GM23338 (cell line): ENCODE results near the gene FAM83F. TPM values are rescaled to one million over a fixed set of nuclear protein-coding genes. Genes with fewer than 3 reads are reported as not detected.

Source experiments
- ATAC-seq: fragments of 200-7000 bp; cut with Tn5 transposase; 3 replicates; pipeline ENCODE4 v1.9.1; 2020
- DNase-seq: peaks from one replicate; pipeline ENCODE4 v3.0.0-alpha.2; 2015; ENCODE audit warnings: low spot score
- H2AFZ ChIP-seq: fragments of 200-600 bp; sonication (generic); 2 replicates; pipeline ENCODE4 v1.8.0; 2016; ENCODE audit warnings: antibody characterized with exemption, mild to moderate bottlenecking, moderate library complexity
- H3F3A ChIP-seq: fragments of 200-600 bp; sonication (generic); replicated peaks from 2 replicates; pipeline ENCODE4 v1.8.0; 2017; ENCODE audit warnings: antibody characterized with exemption, mixed run types, low read depth
- H3K27ac ChIP-seq: fragments of 200-600 bp; sonication (generic); 2 replicates; pipeline ENCODE4 v1.6.1; 2016; ENCODE audit warnings: low read depth
- H3K27me3 ChIP-seq: fragments of 200-600 bp; sonication (generic); 2 replicates; pipeline ENCODE4 v1.8.0; 2016; ENCODE audit warnings: mild to moderate bottlenecking, mixed run types, moderate library complexity; ENCODE audit not compliant: insufficient read depth
- H3K36me3 ChIP-seq: fragments of 200-600 bp; sonication (generic); 2 replicates; pipeline ENCODE4 v1.8.0; 2016; ENCODE audit warnings: mild to moderate bottlenecking; ENCODE audit not compliant: insufficient read depth
- H3K4me1 ChIP-seq: fragments of 200-600 bp; sonication (generic); 2 replicates; pipeline ENCODE4 v1.8.0; 2016; ENCODE audit warnings: mild to moderate bottlenecking, moderate library complexity; ENCODE audit not compliant: insufficient read depth
- H3K4me2 ChIP-seq: fragments of 200-600 bp; sonication (generic); 2 replicates; pipeline ENCODE4 v1.7.1; 2017; ENCODE audit warnings: mixed run types
- H3K4me3 ChIP-seq: fragments of 200-600 bp; sonication (generic); 2 replicates; pipeline ENCODE4 v1.6.1; 2016; ENCODE audit warnings: mixed run types
- H3K79me2 ChIP-seq: fragments of 200-600 bp; sonication (generic); replicated peaks from 2 replicates; pipeline ENCODE4 v1.8.0; 2017; ENCODE audit warnings: mild to moderate bottlenecking; ENCODE audit not compliant: insufficient read depth
- H3K9me2 ChIP-seq: fragments of 200-600 bp; sonication (generic); 2 replicates; pipeline ENCODE4 v1.8.0; 2017; ENCODE audit not compliant: insufficient read depth
- H4K20me1 ChIP-seq: fragments of 200-600 bp; sonication (generic); replicated peaks from 2 replicates; pipeline ENCODE4 v1.8.0; 2017; ENCODE audit warnings: mild to moderate bottlenecking; ENCODE audit not compliant: insufficient read depth
- H3K27ac Mint-ChIP-seq: 2 replicates; pipeline ENCODE4 v1.8.0; 2020; ENCODE audit warnings: inconsistent platforms, mild to moderate bottlenecking, moderate library complexity, mixed read lengths
- H3K27me3 Mint-ChIP-seq: 3 replicates; pipeline ENCODE4 v1.8.0; 2022; ENCODE audit warnings: low read depth, mild to moderate bottlenecking, moderate library complexity, mixed read lengths, inconsistent platforms; ENCODE audit not compliant: insufficient read depth, poor library complexity
- H3K36me3 Mint-ChIP-seq: 3 replicates; pipeline ENCODE4 v1.8.0; 2021; ENCODE audit warnings: low read depth, mild to moderate bottlenecking, inconsistent platforms, moderate library complexity, mixed read lengths
- H3K4me1 Mint-ChIP-seq: 3 replicates; pipeline ENCODE4 v1.8.0; 2020; ENCODE audit warnings: mild to moderate bottlenecking, inconsistent platforms, mixed read lengths
- H3K4me3 Mint-ChIP-seq: 3 replicates; pipeline ENCODE4 v1.8.0; 2021; ENCODE audit warnings: moderate library complexity, mild to moderate bottlenecking, inconsistent platforms, mixed read lengths
- H3K9me3 Mint-ChIP-seq: 3 replicates; pipeline ENCODE4 v1.8.0; 2020; ENCODE audit warnings: moderate library complexity, mild to moderate bottlenecking, inconsistent platforms, mixed read lengths
- CREB1 ChIP-seq: fragments of 250-450 bp; sonication (Bioruptor Pico); IDR thresholded peaks from 2 replicates; pipeline ENCODE4 v1.5.0; 2020; ENCODE audit warnings: low read depth, mild to moderate bottlenecking, moderate library complexity
- CTCF ChIP-seq, 2 experiments: fragments of 200-600 bp in 1 of 2; sonication (generic) in 1 of 2; conservative IDR thresholded peaks; 2 replicates each; pipeline versions ENCODE4 v1.5.1 to v1.6.1; 2016 to 2017; ENCODE audit warnings: antibody characterized with exemption in 2 of 2, low read depth in 2 of 2, mild to moderate bottlenecking in 2 of 2, moderate library complexity in 1 of 2
- EZH2 ChIP-seq: fragments of 200-600 bp; sonication (generic); IDR thresholded peaks from one replicate; pipeline ENCODE4 v1.8.0; 2017; ENCODE audit warnings: antibody characterized with exemption, mild to moderate bottlenecking, low read depth; ENCODE audit not compliant: unreplicated experiment
- EZH2phosphoT487 ChIP-seq: fragments of 200-600 bp; sonication (generic); IDR thresholded peaks from one replicate; pipeline ENCODE4 v1.8.1; 2018; ENCODE audit warnings: antibody characterized with exemption; ENCODE audit not compliant: unreplicated experiment
- NANOG ChIP-seq: IDR thresholded peaks from 2 replicates; pipeline ENCODE4 v1.6.1; 2016; ENCODE audit warnings: antibody characterized with exemption, borderline replicate concordance
- POLR2AphosphoS5 ChIP-seq: IDR thresholded peaks from 2 replicates; pipeline ENCODE4 v1.6.1; 2016; ENCODE audit warnings: antibody characterized with exemption, low read depth
- REST ChIP-seq: IDR thresholded peaks from one replicate; pipeline ENCODE4 v1.6.1; 2018; ENCODE audit warnings: antibody characterized with exemption; ENCODE audit not compliant: unreplicated experiment
- ZNF331 ChIP-seq: fragments of 250-450 bp; sonication (Bioruptor Pico); IDR thresholded peaks from 2 replicates; pipeline ENCODE4 v1.5.0; 2020; ENCODE audit warnings: low read depth, mild to moderate bottlenecking, moderate library complexity
- ZNF462 ChIP-seq: fragments of 250-450 bp; sonication (Bioruptor Pico); IDR thresholded peaks from 2 replicates; pipeline ENCODE4 v1.5.0; 2020; ENCODE audit warnings: mild to moderate bottlenecking, moderate library complexity
- polyA plus RNA-seq: library from polyadenylated mRNA; unstranded; fragments of >200 nt; fragmentation: Nextera tagmentation; extraction: Ambion mirVana; gene quantifications from 2 replicates; pipeline ENCODE4 v1.2.1, GENCODE V29; 2016
- total RNA-seq: library from RNA; depleted of rRNA; stranded (reverse); fragments of >200 nt; shearing (Covaris generic); gene quantifications from 2 replicates; pipeline ENCODE4 v1.2.3, GENCODE V29; 2014

The FAM83F gene
- total and polyA plus RNA-seq, 2 experiments from 2014 or later: 3.7 to 15.9 TPM

- Mint-ChIP-seq H3K27ac (peak overlapping the region; percentile 52; the same call in 1 of the 2 replicates), H3K4me1 (peaks cover 8% of the 10 kb centered on the region; the same call in 2 of the 3 replicates), H3K27me3 (peaks cover 13% of the 10 kb centered on the region), H3K4me3 (no peak overlapping the region; the same call in 2 of the 3 replicates), H3K9me3 (no peaks in the 10 kb centered on the region), H3K36me3 (peaks cover 2% of the 10 kb centered on the region; the same call in 1 of the 3 replicates)
- H3K79me2 ChIP-seq: no peaks in the 10 kb centered on the region
- DNase-seq (no peak), ATAC-seq (no peak)
- no peak overlapping the region for H3K4me2 ChIP-seq
- no peak overlapping the region for H3K4me3 ChIP-seq
- H3K4me1 ChIP-seq: peaks cover 5% of the 10 kb centered on the region; the same call in 1 of the 2 replicates
- no peak for TF ChIP-seq EZH2
- no peak for TF ChIP-seq EZH2phosphoT487
- no peak for TF ChIP-seq NANOG
- no peak for TF ChIP-seq ZNF331 (CRISPR knock-in tag)
- TF ChIP-seq ZNF462 (CRISPR knock-in tag): no peak
- TF ChIP-seq REST: no peak
- TF ChIP-seq POLR2AphosphoS5: no peak
- TF ChIP-seq CTCF (conservative IDR thresholded peaks at IDR 0.05; ENCODE audit: low read depth in 2 of 2): no peak
- TF ChIP-seq CREB1 (CRISPR knock-in tag): no peak
- H3K36me3 ChIP-seq: no peaks in the 10 kb centered on the region
- no peaks in the 10 kb centered on the region; the same call in 1 of the 2 replicates for H4K20me1 ChIP-seq
- no peak overlapping the region for H2AFZ ChIP-seq
- H3K27ac ChIP-seq: no peak overlapping the region
- peaks cover 6% of the 10 kb centered on the region; the same call in 1 of the 2 replicates for H3K27me3 ChIP-seq
- H3K9me2 ChIP-seq: no peaks in the 10 kb centered on the region
- H3F3A ChIP-seq: 0 out of 2 replicates have a peak, but pooled peaks cover 2% of the 10 kb centered on the region
These were observed 40.6 kb downstream of the FAM83F start for GRCh38 chr22:40035351-40035750.
